ENCODE measurements around the gene TAF3.

Gene TAF3

DNA sequence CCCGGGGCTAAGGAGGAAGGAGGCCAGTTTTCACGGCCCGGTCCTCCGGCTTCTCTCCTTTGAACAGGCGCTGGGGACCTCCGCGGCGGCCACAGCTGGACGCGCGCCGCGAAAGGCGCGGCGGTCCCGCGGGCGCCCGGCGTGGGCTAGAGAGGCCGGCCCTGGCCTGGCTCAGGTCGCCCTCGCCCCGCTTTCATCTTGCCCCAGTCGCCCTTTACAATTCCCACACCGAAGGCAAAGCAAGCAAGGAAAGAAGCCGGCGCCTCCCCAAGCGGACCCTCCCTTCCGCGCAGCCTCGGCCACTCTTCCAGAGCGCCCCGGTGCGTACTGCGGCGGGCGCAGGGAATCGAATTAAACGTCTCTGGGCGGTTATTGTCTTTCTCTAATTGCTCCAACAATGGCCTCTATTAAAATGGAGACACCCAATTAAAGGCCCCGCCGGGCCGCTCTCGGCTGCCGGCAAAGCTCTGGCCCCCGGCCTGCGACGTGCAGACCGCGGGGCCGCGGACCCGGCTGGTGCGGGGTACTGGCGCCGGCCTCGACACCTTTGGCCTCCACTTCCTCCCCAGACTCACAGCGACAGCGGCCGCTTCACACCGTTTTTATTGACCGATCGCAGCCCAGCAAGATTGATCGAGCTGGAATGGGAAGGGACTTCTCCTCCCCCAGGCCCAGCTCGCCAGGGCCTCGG lies 231.7 kb downstream of the TAF3 start:
- DNase-seq, result no peak

- DNase-seq, result peak; percentile 32
These were observed 232.3 kb downstream of the TAF3 start for GRCh38 chr10:8050556-8051108.

DNA sequence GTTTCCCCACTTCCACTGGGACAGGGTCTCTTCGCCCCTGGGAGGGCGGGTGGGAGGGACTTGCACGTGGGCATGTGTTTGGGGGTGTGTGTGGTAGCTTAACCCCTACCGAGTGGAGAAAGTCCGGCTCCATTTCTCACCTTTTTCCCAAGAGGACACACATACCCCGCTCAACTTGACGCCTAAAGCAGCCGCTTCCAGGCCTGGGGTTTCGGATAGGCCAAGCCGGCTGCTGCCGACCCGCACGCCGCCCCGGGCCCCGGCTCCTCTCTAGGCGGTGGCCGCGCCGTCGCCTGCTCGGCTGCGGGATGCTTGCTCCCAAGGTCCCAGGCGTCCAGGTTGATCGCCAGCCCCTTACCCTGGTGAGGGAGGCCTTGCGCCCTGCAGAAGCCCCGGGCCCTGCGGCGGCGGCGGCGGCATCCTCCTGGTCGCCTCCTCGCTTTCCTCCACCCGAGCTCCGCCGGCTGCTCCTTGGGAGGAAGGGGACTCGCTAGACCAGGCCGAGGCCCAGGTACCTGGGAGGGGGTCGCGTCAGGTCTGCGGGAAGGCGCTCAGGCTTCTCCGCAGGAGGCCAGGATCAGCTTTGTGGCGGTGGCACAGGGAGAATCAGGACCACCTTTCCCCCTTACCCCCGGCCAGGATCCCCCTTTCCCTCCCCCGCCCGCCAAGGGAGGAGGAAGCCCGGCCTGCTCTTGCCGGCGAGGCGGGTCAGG lies 233.0 kb downstream of the TAF3 start:
- no peak for DNase-seq

DNA sequence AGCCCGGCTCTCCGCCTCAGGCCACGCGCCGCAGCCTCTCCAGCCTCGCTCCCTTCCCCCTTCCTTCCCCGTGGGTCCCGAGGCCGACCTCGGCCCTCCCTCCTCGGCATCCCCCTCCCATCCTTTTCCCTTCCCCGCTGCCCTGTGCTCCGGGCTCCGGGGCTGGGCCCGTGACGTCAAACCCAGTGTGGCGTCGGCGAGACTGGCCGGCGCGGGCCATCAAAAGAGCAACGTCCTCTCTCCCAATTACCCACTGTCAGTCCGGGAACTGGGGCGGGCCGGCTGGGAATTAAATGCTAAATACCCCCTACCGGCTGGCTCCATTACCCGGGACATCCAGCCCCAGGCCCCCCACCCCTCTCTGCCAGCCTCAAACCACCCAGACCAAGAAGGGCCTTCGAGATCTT lies 233.5 kb downstream of the TAF3 start:
- no peak for DNase-seq

GRCh38 chr10:8052341-8052955 lies 234.1 kb downstream of the TAF3 start:
- DNase-seq, result peak; percentile 27

- DNase-seq, result no peak
These were observed 234.7 kb downstream of the TAF3 start for GRCh38 chr10:8052956-8053445.

DNA sequence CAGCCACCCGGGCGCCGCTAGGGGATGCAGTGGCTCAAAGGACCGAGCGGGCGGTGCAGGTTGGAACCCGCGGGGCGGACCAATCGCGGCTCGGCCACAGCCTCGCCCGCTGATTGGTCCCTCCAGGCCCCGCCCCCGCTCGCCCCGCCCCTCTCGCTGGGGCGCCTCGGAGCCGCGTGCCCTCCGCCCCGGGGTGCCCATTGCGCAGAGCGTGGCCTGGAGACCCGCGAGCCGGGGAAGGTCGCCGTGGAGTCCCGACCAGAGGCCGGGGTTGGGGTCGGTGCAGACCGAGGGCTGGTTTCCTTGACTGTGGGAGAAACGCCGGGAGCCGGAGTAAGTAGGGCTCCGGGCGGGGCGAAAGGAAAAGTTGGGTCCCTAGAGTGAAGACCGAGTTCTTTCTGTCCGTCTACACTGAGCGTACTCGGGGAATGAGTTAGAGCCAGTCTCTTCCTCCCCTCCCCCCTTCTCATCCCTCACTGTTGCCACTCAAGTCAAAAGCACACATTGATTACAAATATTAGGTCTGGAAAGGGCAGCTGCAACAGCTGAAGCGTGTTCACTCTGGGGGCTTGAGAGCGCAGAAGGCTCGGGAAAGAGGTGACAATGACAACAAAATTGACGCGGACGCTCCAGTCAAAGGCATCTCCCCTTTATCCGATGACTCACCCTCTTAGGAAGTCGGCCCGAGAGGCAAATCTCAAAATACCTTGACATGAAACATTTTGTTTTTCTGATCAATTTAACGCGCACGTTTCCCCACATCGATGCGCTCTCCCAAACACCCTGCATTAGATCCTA lies 235.3 kb downstream of the TAF3 start:
- DNase-seq, result peak; percentile 96

DNA sequence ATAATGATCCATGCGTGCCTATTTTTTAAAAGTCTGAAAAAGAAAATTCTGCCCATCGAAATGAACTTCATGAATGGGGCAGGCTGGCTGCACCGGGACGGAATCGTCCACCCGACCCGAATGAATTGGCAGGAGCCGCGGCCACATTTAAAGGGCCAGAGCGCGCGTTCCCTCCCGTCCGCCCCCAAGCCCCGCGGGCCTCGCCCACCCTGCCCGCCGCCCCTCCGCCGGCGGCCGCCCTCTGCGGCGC lies 235.9 kb downstream of the TAF3 start:
- no peak for DNase-seq

DNA sequence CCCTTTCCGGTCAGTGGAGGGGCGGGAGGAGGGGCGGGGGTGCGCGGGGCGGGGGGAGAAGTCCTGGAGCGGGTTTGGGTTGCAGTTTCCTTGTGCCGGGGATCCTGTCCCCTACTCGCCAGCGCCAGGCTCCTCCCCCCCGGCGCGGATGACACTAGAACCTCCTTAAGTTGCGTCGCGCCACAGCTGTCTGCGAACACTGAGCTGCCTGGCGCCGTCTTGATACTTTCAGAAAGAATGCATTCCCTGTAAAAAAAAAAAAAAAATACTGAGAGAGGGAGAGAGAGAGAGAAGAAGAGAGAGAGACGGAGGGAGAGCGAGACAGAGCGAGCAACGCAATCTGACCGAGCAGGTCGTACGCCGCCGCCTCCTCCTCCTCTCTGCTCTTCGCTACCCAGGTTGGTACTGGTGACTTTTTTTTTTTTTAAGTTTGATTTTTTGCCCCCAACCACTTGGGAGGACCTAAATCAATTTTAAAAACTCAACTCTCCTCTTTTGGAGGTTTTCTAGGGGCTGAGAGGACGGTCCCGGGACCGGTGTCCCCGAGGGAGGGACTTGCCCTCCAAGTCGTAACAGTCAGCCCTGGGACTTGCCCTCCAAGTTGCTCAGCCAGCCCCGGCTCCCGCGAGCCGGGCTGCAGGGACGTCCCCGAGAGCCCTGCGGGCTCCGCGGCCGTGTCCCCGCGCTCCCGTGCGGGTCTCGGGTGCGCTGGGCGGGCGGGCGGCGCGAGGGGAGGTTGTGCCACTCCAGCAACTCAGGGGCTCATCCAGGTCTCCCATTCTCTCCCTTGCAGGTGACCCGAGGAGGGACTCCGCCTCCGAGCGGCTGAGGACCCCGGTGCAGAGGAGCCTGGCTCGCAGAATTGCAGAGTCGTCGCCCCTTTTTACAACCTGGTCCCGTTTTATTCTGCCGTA lies 236.4 kb downstream of the TAF3 start, which contains the start of gene GATA3:
Gene GATA3 (plus strand): TSS at position 195 of the 914 bp plus-strand sequence. CDS start 968 bp downstream, outside the sequence.
- peak; percentile 78 for DNase-seq

DNA sequence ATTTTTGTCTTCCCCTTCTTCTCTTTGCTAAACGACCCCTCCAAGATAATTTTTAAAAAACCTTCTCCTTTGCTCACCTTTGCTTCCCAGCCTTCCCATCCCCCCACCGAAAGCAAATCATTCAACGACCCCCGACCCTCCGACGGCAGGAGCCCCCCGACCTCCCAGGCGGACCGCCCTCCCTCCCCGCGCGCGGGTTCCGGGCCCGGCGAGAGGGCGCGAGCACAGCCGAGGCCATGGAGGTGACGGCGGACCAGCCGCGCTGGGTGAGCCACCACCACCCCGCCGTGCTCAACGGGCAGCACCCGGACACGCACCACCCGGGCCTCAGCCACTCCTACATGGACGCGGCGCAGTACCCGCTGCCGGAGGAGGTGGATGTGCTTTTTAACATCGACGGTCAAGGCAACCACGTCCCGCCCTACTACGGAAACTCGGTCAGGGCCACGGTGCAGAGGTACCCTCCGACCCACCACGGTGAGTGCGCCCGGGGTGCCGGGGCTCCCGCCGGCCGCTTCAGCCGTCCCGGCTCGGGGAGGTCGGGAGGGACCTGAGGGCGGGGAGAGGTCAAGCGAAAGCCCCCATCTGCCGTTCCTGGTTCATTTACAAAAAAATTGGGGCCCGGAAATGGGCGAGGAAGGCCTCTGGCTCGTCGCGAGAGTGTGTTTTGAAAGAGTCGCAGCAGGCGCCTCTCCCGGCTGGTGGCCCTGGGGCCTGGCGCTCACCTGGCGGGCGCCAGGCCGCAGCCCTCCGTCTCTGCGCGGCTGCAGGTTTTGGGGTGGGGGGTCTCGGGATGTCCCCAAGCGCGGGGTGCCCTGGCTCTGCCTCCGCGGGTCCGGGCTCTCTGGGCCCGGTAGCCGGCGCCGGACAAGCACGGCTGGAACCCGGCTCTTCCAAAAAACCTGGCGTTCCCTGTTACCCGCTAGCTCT lies 237.4 kb downstream of the TAF3 start:
- peak; percentile 38 for DNase-seq

DNA sequence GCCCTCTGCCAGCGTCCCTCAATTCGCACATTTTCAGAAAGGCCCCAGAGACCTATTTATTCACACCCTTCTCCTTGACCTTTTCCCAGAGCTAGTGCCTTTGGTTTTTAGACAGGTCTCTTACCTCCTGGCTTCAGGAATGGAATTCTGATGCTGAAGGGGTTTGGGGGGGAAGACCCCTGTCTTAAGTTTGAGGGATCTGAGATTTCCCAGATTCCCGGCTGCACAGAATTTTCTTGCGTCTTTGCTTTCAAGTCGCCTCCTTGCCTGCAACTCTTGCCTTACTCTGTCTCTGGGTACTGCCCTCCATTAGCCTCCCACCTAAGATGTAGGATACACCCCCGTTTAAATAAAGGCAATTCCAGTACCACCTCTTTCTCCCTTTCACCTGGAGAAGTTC lies 238.1 kb downstream of the TAF3 start:
- no peak for DNase-seq

- DNase-seq, result peak; percentile 49
These were observed 238.6 kb downstream of the TAF3 start for GRCh38 chr10:8056871-8057331.

DNA sequence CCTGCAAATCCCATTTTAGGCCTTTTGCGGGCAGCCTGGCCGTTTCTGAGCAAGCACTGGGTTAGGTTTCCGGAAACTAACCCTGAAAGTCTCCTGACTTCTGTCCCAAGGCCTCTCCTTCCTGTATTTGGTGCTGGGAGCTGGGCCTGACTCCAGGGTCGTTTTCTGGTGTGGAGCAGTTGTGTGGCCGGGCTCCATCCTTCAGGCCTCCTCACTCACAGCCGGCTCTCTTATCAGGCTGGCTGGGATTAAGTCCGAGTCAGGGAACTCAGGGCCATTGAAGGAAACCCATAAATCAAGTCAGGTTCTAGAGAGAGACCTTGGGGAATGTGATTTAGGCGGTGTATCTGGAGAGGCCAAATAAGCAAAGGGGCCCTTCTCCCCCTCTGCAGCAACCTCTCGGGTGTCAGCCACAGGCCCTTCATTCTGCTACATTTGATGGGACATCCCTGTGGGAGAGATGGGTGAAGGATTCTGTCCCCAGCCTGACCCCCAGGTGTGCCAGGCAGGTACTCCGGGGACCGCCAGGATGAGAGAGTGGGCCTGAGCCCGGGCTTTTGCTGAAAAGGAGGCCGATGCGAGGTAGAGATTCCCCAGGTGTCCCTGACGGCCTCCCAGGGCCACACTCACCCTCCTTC lies 239.4 kb downstream of the TAF3 start:
- DNase-seq, result no peak

DNA sequence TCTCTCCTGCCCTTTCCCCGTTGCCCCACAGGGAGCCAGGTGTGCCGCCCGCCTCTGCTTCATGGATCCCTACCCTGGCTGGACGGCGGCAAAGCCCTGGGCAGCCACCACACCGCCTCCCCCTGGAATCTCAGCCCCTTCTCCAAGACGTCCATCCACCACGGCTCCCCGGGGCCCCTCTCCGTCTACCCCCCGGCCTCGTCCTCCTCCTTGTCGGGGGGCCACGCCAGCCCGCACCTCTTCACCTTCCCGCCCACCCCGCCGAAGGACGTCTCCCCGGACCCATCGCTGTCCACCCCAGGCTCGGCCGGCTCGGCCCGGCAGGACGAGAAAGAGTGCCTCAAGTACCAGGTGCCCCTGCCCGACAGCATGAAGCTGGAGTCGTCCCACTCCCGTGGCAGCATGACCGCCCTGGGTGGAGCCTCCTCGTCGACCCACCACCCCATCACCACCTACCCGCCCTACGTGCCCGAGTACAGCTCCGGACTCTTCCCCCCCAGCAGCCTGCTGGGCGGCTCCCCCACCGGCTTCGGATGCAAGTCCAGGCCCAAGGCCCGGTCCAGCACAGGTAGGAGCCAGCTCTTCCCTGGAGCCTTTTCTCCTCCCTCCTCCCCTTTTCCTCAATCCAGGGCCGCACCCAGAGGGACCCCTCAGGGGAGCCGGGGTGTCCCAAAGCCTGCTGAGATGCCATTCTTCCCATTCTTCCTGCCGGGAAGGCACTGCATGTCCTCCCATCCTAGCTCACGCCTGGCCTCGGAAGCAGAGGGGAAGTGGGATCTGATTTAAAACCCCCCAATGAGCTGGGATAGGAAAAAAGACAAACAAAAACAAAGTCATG lies 240.2 kb downstream of the TAF3 start:
- no peak for DNase-seq

GRCh38 chr10:8059191-8059936 lies 241.1 kb downstream of the TAF3 start:
- no peak for DNase-seq

- DNase-seq, result peak; percentile 27
These were observed 241.9 kb downstream of the TAF3 start for GRCh38 chr10:8060010-8060703.

DNA sequence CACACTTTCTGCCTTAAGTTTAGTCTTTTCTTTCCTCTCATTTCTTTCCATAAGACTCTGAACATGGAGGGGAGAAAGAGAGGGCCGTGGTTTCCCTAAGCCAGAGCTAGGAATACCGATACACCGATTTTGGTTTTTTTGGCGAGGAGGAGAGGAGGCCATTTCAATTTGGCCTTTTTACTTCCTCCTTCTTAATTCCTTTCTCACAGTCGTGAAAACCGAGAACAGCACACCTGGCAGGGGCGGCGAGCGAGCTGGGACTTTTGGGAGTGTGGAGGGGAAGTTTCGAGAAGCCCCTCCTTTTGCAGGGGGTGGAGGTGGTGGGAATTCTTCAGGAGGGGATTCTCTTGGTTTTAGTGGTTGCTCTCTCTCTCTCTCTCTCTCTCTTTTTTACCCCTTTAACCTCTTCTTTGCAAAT lies 242.4 kb downstream of the TAF3 start:
- DNase-seq, result no peak
